Thymus (tissue), 11 donors: ENCODE measurements around the gene RECK. TPM values are rescaled to one million over a fixed set of nuclear protein-coding genes. Genes with fewer than 3 reads are reported as not detected.

ENCODE experiments used
- DNase-seq, 9 donors: peaks; one replicate each; pipeline ENCODE4 v3.0.0-alpha.2; 2013; ENCODE audit warnings: low spot score in 9 of 9, low read depth in 6 of 9, missing footprints in 1 of 9
- H3K27ac ChIP-seq, 2 donors: one replicate each; pipeline ENCODE4 v1.5.1; 2013; ENCODE audit warnings: control low read depth in 1 of 2, low read depth in 1 of 2, low read length in 1 of 2, mild to moderate bottlenecking in 1 of 2, moderate library complexity in 1 of 2
- H3K27me3 ChIP-seq, 2 donors: one replicate each; pipeline ENCODE4 v1.5.1; 2013; ENCODE audit warnings: low read length in 1 of 2; ENCODE audit not compliant: control insufficient read depth in 2 of 2, insufficient read depth in 1 of 2
- H3K36me3 ChIP-seq, 2 donors: one replicate each; pipeline ENCODE4 v1.5.1; 2013; ENCODE audit warnings: low read length in 1 of 2, mild to moderate bottlenecking in 1 of 2, moderate library complexity in 1 of 2; ENCODE audit not compliant: control insufficient read depth in 2 of 2, insufficient read depth in 2 of 2
- H3K4me1 ChIP-seq, 2 donors: one replicate each; pipeline ENCODE4 v1.5.1; 2013; ENCODE audit warnings: low read length in 2 of 2; ENCODE audit not compliant: control insufficient read depth in 2 of 2, insufficient read depth in 2 of 2
- H3K4me3 ChIP-seq, 2 donors: one replicate each; pipeline ENCODE4 v1.5.1; 2013; ENCODE audit warnings: low read length in 2 of 2, control low read depth in 1 of 2, mild to moderate bottlenecking in 1 of 2
- H3K9me3 ChIP-seq, 2 donors: one replicate each; pipeline ENCODE4 v1.5.1; 2013; ENCODE audit warnings: low read length in 1 of 2, mild to moderate bottlenecking in 1 of 2; ENCODE audit not compliant: control insufficient read depth in 2 of 2, insufficient read depth in 1 of 2
- WGBS: extraction: QIAGEN DNeasy Blood & Tissue Kit; methylation state at CpG from one replicate; pipeline ENCODE4 v1.1.7; 2013; 5-methylcytosine and 5-hydroxymethylcytosine counted together
- polyA plus RNA-seq: library from polyadenylated mRNA; stranded (reverse); fragments of 200-250 nt; gene quantifications from one replicate; pipeline ENCODE4 v1.2.3, GENCODE V29; 2013
- total RNA-seq: library from RNA; stranded (reverse); fragments of 120-200 nt; gene quantifications from one replicate; pipeline ENCODE4 v1.2.4, GENCODE V29; 2013
- donor health status: healthy.

The RECK gene
- total and polyA plus RNA-seq, 2 donors = 3.3 to 6.6 TPM

GRCh38 chr9:36116593-36116992, 79.9 kb downstream of the RECK start:
- Histone ChIP-seq H3K4me3 (no peak overlapping the region), H3K27ac (no peak overlapping the region), H3K27me3 (no peaks in the 10 kb centered on the region), H3K9me3 (no peaks in the 10 kb centered on the region), H3K4me1 (no peaks in the 10 kb centered on the region), H3K36me3 (peaks cover 0 to 10% of the 10 kb centered on the region in 2 donors)
- 97% methylated on average over 3 of the region's 3 CpGs for WGBS
- no peak for DNase-seq

GRCh38 chr9:36118201-36118600, 81.5 kb downstream of the RECK start:
- H3K36me3 ChIP-seq = peaks cover 3 to 18% of the 10 kb centered on the region in 2 donors
- no peak overlapping the region for H3K4me3 ChIP-seq
- no peaks in the 10 kb centered on the region for H3K27me3 ChIP-seq
- DNase-seq = no peak
- H3K4me1 ChIP-seq = no peaks in the 10 kb centered on the region
- 98% methylated on average over 2 of the region's 2 CpGs for WGBS
- no peaks in the 10 kb centered on the region for H3K9me3 ChIP-seq
- H3K27ac ChIP-seq = no peak overlapping the region

- WGBS = 97% methylated on average over 15 of the region's 15 CpGs
- Histone ChIP-seq H3K27me3 (no peaks in the 10 kb centered on the region), H3K27ac (no peak overlapping the region), H3K9me3 (no peaks in the 10 kb centered on the region), H3K4me3 (no peak overlapping the region), H3K4me1 (no peaks in the 10 kb centered on the region), H3K36me3 (peaks cover 3 to 18% of the 10 kb centered on the region in 2 donors)
- no peak for DNase-seq
These were observed 82.0 kb downstream of the RECK start for GRCh38 chr9:36118706-36119105.

GRCh38 chr9:36119476-36119875, 82.8 kb downstream of the RECK start:
- H3K27me3 ChIP-seq = no peaks in the 10 kb centered on the region
- no peak overlapping the region for H3K27ac ChIP-seq
- H3K9me3 ChIP-seq = no peaks in the 10 kb centered on the region
- no peaks in the 10 kb centered on the region for H3K4me1 ChIP-seq
- H3K4me3 ChIP-seq = no peak overlapping the region
- H3K36me3 ChIP-seq = peaks cover 3 to 18% of the 10 kb centered on the region in 2 donors
- DNase-seq = no peak
- 97% methylated on average over 7 of the region's 7 CpGs for WGBS

- 97% methylated on average over 4 of the region's 4 CpGs for WGBS
- Histone ChIP-seq H3K4me1 (no peaks in the 10 kb centered on the region), H3K4me3 (no peak overlapping the region), H3K27ac (no peak overlapping the region), H3K36me3 (peaks cover 3 to 19% of the 10 kb centered on the region in 2 donors), H3K9me3 (no peaks in the 10 kb centered on the region), H3K27me3 (no peaks in the 10 kb centered on the region)
- no peak for DNase-seq
These were observed 84.0 kb downstream of the RECK start for GRCh38 chr9:36120705-36121104.

- H3K27ac ChIP-seq = no peak overlapping the region
- WGBS = 97% methylated on average over 7 of the region's 7 CpGs
These were observed 85.3 kb downstream of the RECK start for GRCh38 chr9:36121971-36122370.

GRCh38 chr9:36123515-36123914, 86.8 kb downstream of the RECK start:
- H3K4me1 ChIP-seq = peaks cover 0 to 2% of the 10 kb centered on the region in 2 donors
- no peak for DNase-seq
- H3K36me3 ChIP-seq = peaks cover 3 to 18% of the 10 kb centered on the region in 2 donors
- 96% methylated on average over 2 of the region's 2 CpGs for WGBS
- no peaks in the 10 kb centered on the region for H3K9me3 ChIP-seq
- H3K27ac ChIP-seq = no peak overlapping the region
- no peaks in the 10 kb centered on the region for H3K27me3 ChIP-seq
- H3K4me3 ChIP-seq = no peak overlapping the region

More at GRCh38 chr9:36121971-36122370, 85.3 kb downstream of the RECK start:
- Histone ChIP-seq H3K27me3 (no peaks in the 10 kb centered on the region), H3K9me3 (no peaks in the 10 kb centered on the region), H3K36me3 (peaks cover 3 to 19% of the 10 kb centered on the region in 2 donors), H3K4me1 (no peaks in the 10 kb centered on the region), H3K4me3 (no peak overlapping the region)
- DNase-seq = no peak

- WGBS = 92% methylated on average over 10 of the region's 10 CpGs
- Histone ChIP-seq H3K27me3 (no peaks in the 10 kb centered on the region), H3K27ac (no peak overlapping the region), H3K36me3 (peaks cover 3 to 18% of the 10 kb centered on the region in 2 donors), H3K4me3 (no peak overlapping the region), H3K4me1 (peaks cover 0 to 2% of the 10 kb centered on the region in 2 donors), H3K9me3 (no peaks in the 10 kb centered on the region)
- DNase-seq = no peak
These were observed 88.5 kb downstream of the RECK start for GRCh38 chr9:36125062-36125855.

- Histone ChIP-seq H3K4me3 (no peak overlapping the region), H3K4me1 (peaks cover 0 to 2% of the 10 kb centered on the region in 2 donors), H3K9me3 (no peaks in the 10 kb centered on the region), H3K27me3 (no peaks in the 10 kb centered on the region), H3K27ac (no peak overlapping the region), H3K36me3 (peaks cover 3 to 15% of the 10 kb centered on the region in 2 donors)
- no peak for DNase-seq
- WGBS = 73% methylated on average over 7 of the region's 7 CpGs
These were observed 89.5 kb downstream of the RECK start for GRCh38 chr9:36126016-36126730.
